Mesendoderm (in vitro differentiated cells): Measurements from ENCODE around the gene NPVF. TPM values are rescaled to one million over a fixed set of nuclear protein-coding genes. Genes with fewer than 3 reads are reported as not detected.

Experiments
- DNase-seq: peaks from one replicate; pipeline ENCODE4 v3.0.0; 2013
- H2AK5ac ChIP-seq: 2 replicates; pipeline ENCODE4 v1.6.1; 2013; ENCODE audit warnings: low read length, inconsistent platforms
- H2BK120ac ChIP-seq: 2 replicates; pipeline ENCODE4 v1.6.1; 2013; ENCODE audit warnings: low read depth, mild to moderate bottlenecking, low read length, moderate library complexity, mixed read lengths
- H2BK15ac ChIP-seq: replicated peaks from 2 replicates; pipeline ENCODE4 v1.6.1; 2013; ENCODE audit warnings: low read depth, mild to moderate bottlenecking, moderate library complexity
- H2BK5ac ChIP-seq: 2 replicates; pipeline ENCODE4 v1.6.1; 2013; ENCODE audit warnings: low read length, inconsistent platforms
- H3K18ac ChIP-seq: 2 replicates; pipeline ENCODE4 v1.6.1; 2013; ENCODE audit warnings: mild to moderate bottlenecking, low read length, mixed read lengths
- H3K23ac ChIP-seq: one replicate; pipeline ENCODE4 v1.6.1; 2013; ENCODE audit warnings: low read length
- H3K27ac ChIP-seq: 2 replicates; pipeline ENCODE4 v1.5.1; 2013; ENCODE audit warnings: low read depth, mild to moderate bottlenecking, inconsistent platforms, low read length, moderate library complexity
- H3K27me3 ChIP-seq: 2 replicates; pipeline ENCODE4 v1.6.1; 2013; ENCODE audit warnings: low read length, control low read depth, mild to moderate bottlenecking, inconsistent platforms; ENCODE audit not compliant: insufficient read depth, poor library complexity
- H3K36me3 ChIP-seq: 2 replicates; pipeline ENCODE4 v1.6.1; 2013; ENCODE audit warnings: low read length, inconsistent platforms; ENCODE audit not compliant: control insufficient read depth, insufficient read depth
- H3K4ac ChIP-seq: one replicate; pipeline ENCODE4 v1.6.1; 2013; ENCODE audit warnings: low read depth, mild to moderate bottlenecking, low read length, moderate library complexity
- H3K4me1 ChIP-seq: 2 replicates; pipeline ENCODE4 v1.6.1; 2013; ENCODE audit warnings: low read depth, low read length, inconsistent platforms; ENCODE audit not compliant: control insufficient read depth
- H3K4me2 ChIP-seq: 2 replicates; pipeline ENCODE4 v1.6.1; 2013; ENCODE audit warnings: low read length
- H3K4me3 ChIP-seq: 2 replicates; pipeline ENCODE4 v1.5.1; 2013; ENCODE audit warnings: mild to moderate bottlenecking, low read length
- H3K56ac ChIP-seq: one replicate; pipeline ENCODE4 v1.6.1; 2013; ENCODE audit warnings: low read length
- H3K79me1 ChIP-seq: 2 replicates; pipeline ENCODE4 v1.6.1; 2013; ENCODE audit warnings: low read length, inconsistent platforms
- H3K79me2 ChIP-seq: 2 replicates; pipeline ENCODE4 v1.6.1; 2013; ENCODE audit warnings: mild to moderate bottlenecking, low read length; ENCODE audit not compliant: control insufficient read depth, insufficient read depth
- H3K9ac ChIP-seq: 2 replicates; pipeline ENCODE4 v1.6.1; 2013; ENCODE audit warnings: low read length, inconsistent platforms
- H4K5ac ChIP-seq: one replicate; pipeline ENCODE4 v1.6.1; 2013; ENCODE audit warnings: low read length
- H4K8ac ChIP-seq: one replicate; pipeline ENCODE4 v1.6.1; 2013; ENCODE audit warnings: low read depth, mild to moderate bottlenecking, control low read depth, low read length, moderate library complexity
- WGBS: extraction: QIAGEN DNeasy Blood & Tissue Kit; methylation state at CpG from one replicate; pipeline ENCODE4 v1.1.7; 2013; ENCODE audit warnings: low lambda C conversion rate, missing lambda C conversion rate; ENCODE audit not compliant: insufficient coverage; ENCODE audit errors: extremely low coverage; 5-methylcytosine and 5-hydroxymethylcytosine counted together
- polyA plus RNA-seq, 2 experiments: library from polyadenylated mRNA; stranded (reverse); fragments of 200-250 nt; gene quantifications; one replicate each; pipeline ENCODE4 v1.2.3, GENCODE V29; 2013

NPVF gene, protein sequence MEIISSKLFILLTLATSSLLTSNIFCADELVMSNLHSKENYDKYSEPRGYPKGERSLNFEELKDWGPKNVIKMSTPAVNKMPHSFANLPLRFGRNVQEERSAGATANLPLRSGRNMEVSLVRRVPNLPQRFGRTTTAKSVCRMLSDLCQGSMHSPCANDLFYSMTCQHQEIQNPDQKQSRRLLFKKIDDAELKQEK
- polyA plus RNA-seq (2013, experiment 1 of 2), result not detected
- not detected for polyA plus RNA-seq (2013, experiment 2 of 2)

DNA sequence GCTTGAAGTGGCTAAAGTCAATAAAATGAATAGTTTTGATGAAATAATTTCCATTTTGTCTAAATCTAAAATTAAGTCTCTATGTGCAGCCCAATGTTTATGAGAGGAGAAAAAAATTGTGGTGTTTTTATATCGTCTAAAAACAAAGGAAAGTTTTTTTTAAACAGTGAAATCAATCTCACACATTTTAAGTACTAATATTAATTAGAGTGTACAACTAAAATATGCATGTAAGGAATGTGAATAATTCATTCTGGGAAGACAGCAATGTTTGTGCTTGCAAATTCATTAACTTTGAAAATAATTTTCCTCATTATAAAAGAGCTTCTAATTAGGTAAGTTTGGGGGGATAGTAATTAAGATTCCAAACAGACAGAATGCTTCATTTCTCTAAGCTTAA, at the start of gene NPVF:
Gene NPVF (minus strand): TSS at position 101 of the 400 bp plus-strand sequence. CDS start 47 bp downstream, at position 54.
- no peaks in the 10 kb centered on the region for H3K79me2 ChIP-seq
- DNase-seq, result no peak
- no peak within 1 kb of the TSS for H2BK5ac ChIP-seq
- no peak within 1 kb of the TSS for H3K18ac ChIP-seq
- H3K4me3 ChIP-seq, result no peak within 1 kb of the TSS
- H2BK15ac ChIP-seq, result no peak within 1 kb of the TSS
- no peak within 1 kb of the TSS for H3K4me2 ChIP-seq
- H2AK5ac ChIP-seq, result no peak within 1 kb of the TSS
- no peak within 1 kb of the TSS for H4K5ac ChIP-seq
- no peak within 1 kb of the TSS for H4K8ac ChIP-seq
- H3K27ac ChIP-seq, result no peak within 1 kb of the TSS
- no peak within 1 kb of the TSS for H3K9ac ChIP-seq
- H2BK120ac ChIP-seq, result no peak within 1 kb of the TSS
- H3K23ac ChIP-seq, result no peak within 1 kb of the TSS
- no peak within 1 kb of the TSS for H3K4ac ChIP-seq
- H3K4me1 ChIP-seq, result no peaks in the 10 kb centered on the region
- no peaks in the 10 kb centered on the region for H3K36me3 ChIP-seq
- no peaks in the 10 kb centered on the region for H3K79me1 ChIP-seq
- WGBS, result no CpG with 5 or more reads among the region's 1 CpG
- no peaks in the 10 kb centered on the region for H3K27me3 ChIP-seq
- H3K56ac ChIP-seq, result no peak within 1 kb of the TSS

DNA sequence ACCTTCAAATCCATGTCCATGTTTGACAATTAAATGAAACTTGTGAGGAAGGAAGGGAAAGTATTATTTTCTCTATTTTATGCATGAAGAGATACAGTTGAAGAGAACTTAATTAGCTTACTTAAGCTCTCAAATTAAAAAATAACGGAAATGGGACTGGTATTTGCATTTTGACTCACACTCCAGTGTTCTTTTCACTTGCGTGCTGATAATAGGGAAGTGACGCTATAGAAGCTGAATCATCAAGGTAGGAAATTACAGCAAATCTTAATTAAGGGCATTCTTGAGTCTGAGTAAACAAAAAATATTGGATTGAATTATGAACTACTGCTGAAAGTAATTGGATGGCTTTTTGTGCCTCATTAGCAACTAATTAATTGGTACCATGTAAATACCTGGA, 44.0 kb upstream of the NPVF start:
- H2BK120ac ChIP-seq, result no peak overlapping the region
- no peak overlapping the region for H4K5ac ChIP-seq
- no peak overlapping the region for H2BK5ac ChIP-seq
- H3K56ac ChIP-seq, result no peak overlapping the region
- H3K36me3 ChIP-seq, result no peaks in the 10 kb centered on the region
- H3K4me2 ChIP-seq, result no peak overlapping the region
- no peak overlapping the region for H3K9ac ChIP-seq
- H3K18ac ChIP-seq, result no peak overlapping the region
- H2AK5ac ChIP-seq, result no peak overlapping the region
- H2BK15ac ChIP-seq, result no peak overlapping the region
- no peak overlapping the region for H4K8ac ChIP-seq
- H3K4me3 ChIP-seq, result no peak overlapping the region
- no peak overlapping the region for H3K27ac ChIP-seq
- H3K79me2 ChIP-seq, result no peaks in the 10 kb centered on the region
- DNase-seq, result no peak
- no peak overlapping the region for H3K23ac ChIP-seq
- no peaks in the 10 kb centered on the region for H3K4me1 ChIP-seq
- no peak overlapping the region for H3K4ac ChIP-seq
- WGBS, result no CpG with 5 or more reads among the region's 3 CpGs
- no peaks in the 10 kb centered on the region for H3K27me3 ChIP-seq
- no peaks in the 10 kb centered on the region for H3K79me1 ChIP-seq

DNA sequence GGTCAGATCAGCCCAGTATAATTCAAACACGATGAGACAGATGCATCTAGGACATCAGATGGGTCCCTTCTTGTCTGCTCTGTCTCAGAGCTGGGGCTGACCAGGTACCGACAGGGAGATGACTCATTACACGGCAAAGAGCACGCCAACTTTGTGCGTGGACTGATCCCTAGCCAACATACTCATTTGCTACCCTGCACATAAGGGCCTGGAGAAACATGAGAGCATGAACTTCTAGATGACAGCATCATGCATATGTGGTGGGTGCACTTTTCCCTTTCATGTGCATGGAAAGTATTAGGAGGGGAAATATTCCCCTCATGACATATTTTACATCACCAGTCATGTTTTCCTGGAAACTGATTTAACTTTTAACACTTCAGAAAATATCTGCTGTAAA, 35.1 kb upstream of the NPVF start:
- H4K5ac ChIP-seq, result no peak overlapping the region
- no peak overlapping the region for H4K8ac ChIP-seq
- no peak overlapping the region for H3K23ac ChIP-seq
- H3K79me2 ChIP-seq, result no peaks in the 10 kb centered on the region
- H3K18ac ChIP-seq, result no peak overlapping the region
- H3K4me1 ChIP-seq, result no peaks in the 10 kb centered on the region
- no peak overlapping the region for H3K9ac ChIP-seq
- no peak overlapping the region for H3K27ac ChIP-seq
- no peak overlapping the region for H2AK5ac ChIP-seq
- no peak overlapping the region for H3K4ac ChIP-seq
- DNase-seq, result no peak
- H2BK15ac ChIP-seq, result no peak overlapping the region
- no peaks in the 10 kb centered on the region for H3K79me1 ChIP-seq
- WGBS, result no CpG with 5 or more reads among the region's 5 CpGs
- no peaks in the 10 kb centered on the region for H3K36me3 ChIP-seq
- no peaks in the 10 kb centered on the region for H3K27me3 ChIP-seq
- H3K4me3 ChIP-seq, result no peak overlapping the region
- no peak overlapping the region for H3K4me2 ChIP-seq
- no peak overlapping the region for H2BK120ac ChIP-seq
- no peak overlapping the region for H2BK5ac ChIP-seq
- H3K56ac ChIP-seq, result no peak overlapping the region

DNA sequence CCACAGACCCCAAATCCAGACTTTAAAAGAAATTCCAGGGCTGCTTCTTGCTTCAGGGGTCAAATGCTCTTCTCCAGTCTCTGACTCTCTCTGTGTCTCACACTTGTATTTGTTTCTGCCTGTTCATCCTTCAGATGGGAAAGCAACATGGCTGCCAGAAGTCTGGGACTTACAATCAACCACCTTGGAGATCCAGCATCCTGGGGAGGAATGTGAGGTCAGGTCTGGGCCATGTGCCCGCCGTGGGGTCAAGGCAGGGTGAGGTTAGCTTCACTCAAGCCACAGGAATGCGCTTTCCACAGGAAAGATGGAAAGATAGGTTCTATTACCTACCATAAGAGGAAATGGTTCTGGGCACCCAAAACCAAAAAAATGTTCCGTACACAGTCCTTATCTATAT, 34.3 kb upstream of the NPVF start:
- Histone ChIP-seq H3K27me3 (no peaks in the 10 kb centered on the region), H3K27ac (no peak overlapping the region), H2BK5ac (no peak overlapping the region), H3K79me2 (no peaks in the 10 kb centered on the region), H2BK15ac (no peak overlapping the region), H3K56ac (no peak overlapping the region), H4K5ac (no peak overlapping the region), H3K9ac (no peak overlapping the region), H3K36me3 (no peaks in the 10 kb centered on the region), H2BK120ac (no peak overlapping the region), H3K4me1 (no peaks in the 10 kb centered on the region), H3K4me2 (no peak overlapping the region), H2AK5ac (no peak overlapping the region), H3K23ac (no peak overlapping the region), H3K4ac (no peak overlapping the region), H3K18ac (no peak overlapping the region), H4K8ac (no peak overlapping the region), H3K4me3 (no peak overlapping the region), H3K79me1 (no peaks in the 10 kb centered on the region)
- no CpG with 5 or more reads among the region's 4 CpGs for WGBS
- peak; percentile 20 for DNase-seq

DNA sequence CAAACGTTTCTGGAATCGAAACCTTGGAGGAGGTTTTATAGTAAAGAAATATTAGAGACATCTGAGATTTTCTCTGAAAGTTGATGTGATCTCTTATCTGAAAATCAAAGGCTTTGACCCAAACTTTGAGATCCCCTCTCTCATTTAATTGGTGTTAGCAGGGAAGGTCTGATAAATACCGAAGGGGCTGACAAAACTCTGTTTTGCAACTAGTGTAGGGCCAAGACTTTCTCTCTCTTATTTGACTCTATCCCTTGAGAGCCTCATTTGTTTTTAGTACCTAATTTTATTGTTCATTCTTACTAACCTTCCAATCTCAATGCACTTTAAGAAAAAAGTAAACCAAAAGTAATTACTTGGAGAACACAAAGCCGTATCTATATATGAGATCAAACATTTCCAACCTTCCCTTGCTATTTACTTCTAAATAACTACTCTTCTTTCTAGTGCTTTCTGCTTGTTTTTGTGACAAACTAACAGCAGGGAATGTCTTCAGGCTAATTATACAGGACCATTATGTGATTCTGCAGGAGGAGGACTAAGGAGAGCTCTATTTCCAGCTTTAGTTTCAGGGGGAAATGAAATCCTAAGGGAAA, 33.4 kb upstream of the NPVF start:
- no peak overlapping the region for H2AK5ac ChIP-seq
- WGBS, result no CpG with 5 or more reads among the region's 4 CpGs
- no peak overlapping the region for H3K4ac ChIP-seq
- no peak overlapping the region for H2BK5ac ChIP-seq
- no peak overlapping the region for H3K18ac ChIP-seq
- no peaks in the 10 kb centered on the region for H3K4me1 ChIP-seq
- H2BK120ac ChIP-seq, result no peak overlapping the region
- no peak overlapping the region for H3K4me2 ChIP-seq
- H3K56ac ChIP-seq, result no peak overlapping the region
- no peak overlapping the region for H4K8ac ChIP-seq
- H3K36me3 ChIP-seq, result no peaks in the 10 kb centered on the region
- no peak overlapping the region for H3K27ac ChIP-seq
- no peaks in the 10 kb centered on the region for H3K79me1 ChIP-seq
- no peak for DNase-seq
- H2BK15ac ChIP-seq, result no peak overlapping the region
- no peak overlapping the region for H4K5ac ChIP-seq
- no peaks in the 10 kb centered on the region for H3K79me2 ChIP-seq
- H3K4me3 ChIP-seq, result no peak overlapping the region
- H3K9ac ChIP-seq, result no peak overlapping the region
- no peak overlapping the region for H3K23ac ChIP-seq
- no peaks in the 10 kb centered on the region for H3K27me3 ChIP-seq
